ENCODE measurements around the gene KDF1.

KDF1 gene

GRCh38 chr1:26961826-26962225 is 1.6 kb upstream of the KDF1 start:
- ChIA-PET CTCF (interaction anchor here (0.6 to 1.3 kb wide), 4 partner anchors 34 to 136 kb away, joined by 3 to 4 read pairs (median 3); no protein-coding TSS in a partner anchor), POLR2A (interaction anchor here (0.8 kb wide), 2 partner anchors 32 to 150 kb away, joined by 3 read pairs; no protein-coding TSS in a partner anchor)
- peak; percentile 81 for DNase-seq (ENCODE audit: low read depth, low spot score)
- no peak overlapping the region for H3K4me3 ChIP-seq (ENCODE audit: low read depth, low read length)
- no peak for TF ChIP-seq CTCF (IDR thresholded peaks at IDR 0.05; ENCODE audit: insufficient read depth, low read length, missing control alignments)

DNA sequence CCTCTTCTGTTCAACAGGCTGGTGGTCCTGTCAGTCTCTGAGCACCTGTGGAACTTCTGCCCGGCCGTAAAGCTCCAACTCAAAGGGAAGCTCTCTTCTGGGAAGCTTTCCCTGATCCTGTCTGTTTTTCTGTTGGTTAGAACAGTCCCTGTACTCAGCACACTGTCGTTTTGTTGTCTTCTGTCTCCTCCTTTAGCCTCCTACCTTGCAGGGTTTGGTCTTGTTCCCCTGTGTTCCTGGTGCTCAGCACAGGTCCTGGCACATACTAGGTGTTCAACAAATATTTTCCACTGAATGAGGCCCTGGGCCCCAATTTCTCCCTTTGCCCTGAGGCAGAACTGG is 328 bp upstream of the KDF1 start:
- TF ChIP-seq CTCF (IDR thresholded peaks at IDR 0.05; ENCODE audit: insufficient read depth, low read length, missing control alignments), result no peak
- CTCF ChIA-PET, result no interaction called here
- POLR2A ChIA-PET, result no interaction called here
- H3K4me3 ChIP-seq (ENCODE audit: low read depth, low read length), result no peak overlapping the region
- DNase-seq (ENCODE audit: low read depth, low spot score), result no peak

DNA sequence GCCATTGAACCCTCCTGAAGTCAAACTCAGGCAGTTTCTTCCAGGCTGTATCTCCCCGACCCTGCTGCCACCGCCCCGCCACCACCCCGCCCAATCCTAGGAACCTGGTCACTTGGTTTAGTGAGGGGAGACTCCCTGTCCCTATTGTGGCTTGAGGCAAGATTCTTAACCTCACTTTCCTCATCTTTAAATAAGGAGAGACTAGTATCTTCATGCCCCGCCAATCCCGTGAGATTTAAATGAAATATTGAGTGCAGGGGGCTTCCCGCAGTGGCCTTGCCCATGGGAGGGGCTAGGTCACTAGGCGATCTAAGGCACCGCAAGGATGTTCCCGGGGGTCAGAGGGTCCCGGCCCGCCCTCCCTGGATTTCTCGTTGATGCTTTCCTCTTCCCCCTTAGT is 998 bp downstream of the KDF1 start:
- CTCF ChIA-PET, result interaction anchor here (2.7 kb wide), 1 partner anchor 8 kb away, joined by 9 read pairs; no protein-coding TSS in a partner anchor
- H3K4me3 ChIP-seq (ENCODE audit: low read depth, low read length), result no peak overlapping the region
- DNase-seq (ENCODE audit: low read depth, low spot score), result no peak
- POLR2A ChIA-PET, result no interaction called here
- no peak for TF ChIP-seq CTCF (IDR thresholded peaks at IDR 0.05; ENCODE audit: insufficient read depth, low read length, missing control alignments)

GRCh38 chr1:26957306-26957705 is 3.0 kb downstream of the KDF1 start:
- DNase-seq (ENCODE audit: low read depth, low spot score), result no peak
- H3K4me3 ChIP-seq (ENCODE audit: low read depth, low read length), result no peak overlapping the region
- no peak for TF ChIP-seq CTCF (IDR thresholded peaks at IDR 0.05; ENCODE audit: insufficient read depth, low read length, missing control alignments)
- POLR2A ChIA-PET, result no interaction called here
- CTCF ChIA-PET, result interaction anchor here (2.7 kb wide), 1 partner anchor 10 kb away, joined by 9 read pairs; no protein-coding TSS in a partner anchor

GRCh38 chr1:26956321-26956720 is 3.9 kb downstream of the KDF1 start:
- ChIA-PET CTCF (interaction anchor here (2.9 kb wide), 1 partner anchor 10 kb away, joined by 9 read pairs; no protein-coding TSS in a partner anchor), POLR2A (no interaction called here)
- DNase-seq (ENCODE audit: low read depth, low spot score), result no peak
- H3K4me3 ChIP-seq (ENCODE audit: low read depth, low read length), result no peak overlapping the region
- TF ChIP-seq CTCF (IDR thresholded peaks at IDR 0.05; ENCODE audit: insufficient read depth, low read length, missing control alignments), result no peak

DNA sequence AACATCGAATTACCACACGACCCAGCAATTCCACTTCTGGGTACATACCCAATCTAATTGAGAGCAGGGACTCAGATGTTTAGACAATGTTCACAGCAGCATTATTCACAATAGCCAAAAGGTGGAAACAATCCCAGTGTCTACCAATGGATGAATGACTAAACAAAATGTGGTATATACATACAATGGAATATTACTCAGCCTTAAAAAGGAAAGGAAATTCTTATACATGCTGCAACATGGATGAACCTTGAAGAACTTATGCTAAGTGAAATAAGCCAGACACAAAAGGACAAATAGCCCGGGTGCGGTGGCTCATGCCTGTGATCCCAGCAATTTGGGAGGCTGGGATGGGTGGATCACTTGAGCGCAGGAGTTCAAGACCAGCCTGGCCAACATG is 6.9 kb downstream of the KDF1 start:
- no peak overlapping the region for H3K4me3 ChIP-seq (ENCODE audit: low read depth, low read length)
- ChIA-PET CTCF (interaction anchor here (2.9 kb wide), 1 partner anchor 13 kb away, joined by 9 read pairs; no protein-coding TSS in a partner anchor), POLR2A (no interaction called here)
- no peak for DNase-seq (ENCODE audit: low read depth, low spot score)
- TF ChIP-seq CTCF (IDR thresholded peaks at IDR 0.05; ENCODE audit: insufficient read depth, low read length, missing control alignments), result no peak
